A673 (cell line): Measurements from ENCODE around the gene MAGI1.

Source experiments
- EZH2 ChIP-seq: fragments of 200-600 bp; sonication (generic); IDR thresholded peaks from 2 replicates; pipeline ENCODE4 v1.6.1; 2017; ENCODE audit warnings: borderline replicate concordance, low read depth, mild to moderate bottlenecking, mixed read lengths, antibody characterized with exemption, low read length; ENCODE audit not compliant: poor library complexity, severe bottlenecking
- TF ChIP-seq, protein P1 (sequence below): fragments of 300-800, 200-600 bp; sonication (generic); conservative IDR thresholded peaks from 2 replicates; pipeline ENCODE4 v1.5.1; 2017; ENCODE audit warnings: low read depth, mild to moderate bottlenecking, antibody characterized with exemption, low read length, moderate library complexity, mixed read lengths

DNA sequence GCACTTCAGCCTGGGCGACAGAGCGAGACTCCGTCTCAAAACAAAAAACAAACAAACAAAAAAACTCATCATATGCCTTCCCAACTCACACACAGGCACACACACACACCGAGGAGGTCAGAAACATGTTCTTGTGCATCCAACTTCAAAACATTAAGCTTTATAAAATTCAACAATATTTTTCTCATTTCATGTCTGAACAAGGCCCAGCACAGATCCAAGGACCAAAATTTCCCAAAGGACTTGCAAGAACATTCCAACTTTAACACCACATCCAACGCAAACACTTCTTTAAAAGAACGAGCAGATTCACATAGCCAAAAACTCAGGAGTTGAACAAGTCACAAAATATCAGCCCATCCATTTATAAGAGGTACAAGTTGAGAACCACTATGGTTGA is 148.4 kb downstream of the MAGI1 start:
- TF ChIP-seq, protein P1, sequence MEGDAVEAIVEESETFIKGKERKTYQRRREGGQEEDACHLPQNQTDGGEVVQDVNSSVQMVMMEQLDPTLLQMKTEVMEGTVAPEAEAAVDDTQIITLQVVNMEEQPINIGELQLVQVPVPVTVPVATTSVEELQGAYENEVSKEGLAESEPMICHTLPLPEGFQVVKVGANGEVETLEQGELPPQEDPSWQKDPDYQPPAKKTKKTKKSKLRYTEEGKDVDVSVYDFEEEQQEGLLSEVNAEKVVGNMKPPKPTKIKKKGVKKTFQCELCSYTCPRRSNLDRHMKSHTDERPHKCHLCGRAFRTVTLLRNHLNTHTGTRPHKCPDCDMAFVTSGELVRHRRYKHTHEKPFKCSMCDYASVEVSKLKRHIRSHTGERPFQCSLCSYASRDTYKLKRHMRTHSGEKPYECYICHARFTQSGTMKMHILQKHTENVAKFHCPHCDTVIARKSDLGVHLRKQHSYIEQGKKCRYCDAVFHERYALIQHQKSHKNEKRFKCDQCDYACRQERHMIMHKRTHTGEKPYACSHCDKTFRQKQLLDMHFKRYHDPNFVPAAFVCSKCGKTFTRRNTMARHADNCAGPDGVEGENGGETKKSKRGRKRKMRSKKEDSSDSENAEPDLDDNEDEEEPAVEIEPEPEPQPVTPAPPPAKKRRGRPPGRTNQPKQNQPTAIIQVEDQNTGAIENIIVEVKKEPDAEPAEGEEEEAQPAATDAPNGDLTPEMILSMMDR, result no peak
- no peak for TF ChIP-seq EZH2
